EL (cell line): ENCODE results near the gene WDHD1.
"Not testable (repeated sequence)": the region's sequence is repeated elsewhere in the genome, so short reads cannot be mapped to it uniquely, and the experiment has no call there.

Source experiments
- DNase-seq: peaks from one replicate; pipeline ENCODE4 v3.0.0-alpha.2; 2016

The WDHD1 gene

GRCh38 chr14:55045087-55045486 is 18.2 kb upstream of the WDHD1 start:
- DNase-seq, result no peak

GRCh38 chr14:55043528-55043927 is 16.6 kb upstream of the WDHD1 start:
- DNase-seq, result no peak

GRCh38 chr14:55038708-55039107 is 11.8 kb upstream of the WDHD1 start:
- DNase-seq, result no peak

- not testable (repeated sequence) for DNase-seq
Observed at GRCh38 chr14:55037995-55038394, 11.1 kb upstream of the WDHD1 start.

- no peak for DNase-seq
Observed at GRCh38 chr14:55031190-55031589, 4.3 kb upstream of the WDHD1 start.

- DNase-seq, result no peak
Observed at GRCh38 chr14:55028476-55028875, 1.6 kb upstream of the WDHD1 start.

- DNase-seq, result no peak
Observed at GRCh38 chr14:55028066-55028465, 1.2 kb upstream of the WDHD1 start.

- no peak for DNase-seq
Observed at GRCh38 chr14:55026441-55026792, 482 bp downstream of the WDHD1 start.

GRCh38 chr14:55025948-55026347 is 951 bp downstream of the WDHD1 start:
- no peak for DNase-seq

GRCh38 chr14:55024365-55024764 is 2.5 kb downstream of the WDHD1 start:
- not testable (repeated sequence) for DNase-seq

GRCh38 chr14:55019968-55020554 is 6.8 kb downstream of the WDHD1 start:
- peak; percentile 23 for DNase-seq

- DNase-seq, result no peak
Observed at GRCh38 chr14:55015006-55015405, 11.9 kb downstream of the WDHD1 start.

- peak; percentile 29 for DNase-seq
Observed at GRCh38 chr14:55005071-55005470, 21.8 kb downstream of the WDHD1 start.

GRCh38 chr14:55000381-55000780 is 26.5 kb downstream of the WDHD1 start:
- no peak for DNase-seq

- no peak for DNase-seq
Observed at GRCh38 chr14:54985156-54985555, 41.7 kb downstream of the WDHD1 start.

- no peak for DNase-seq
Observed at GRCh38 chr14:54981698-54982097, 45.2 kb downstream of the WDHD1 start.

- DNase-seq, result no peak
Observed at GRCh38 chr14:54979039-54979438, 47.9 kb downstream of the WDHD1 start.

- peak; percentile 81 for DNase-seq
Observed at GRCh38 chr14:54976316-54976715, 50.6 kb downstream of the WDHD1 start.

- DNase-seq, result no peak
Observed at GRCh38 chr14:54975856-54976255, 51.0 kb downstream of the WDHD1 start.

- no peak for DNase-seq
Observed at GRCh38 chr14:54974788-54975414, 52.0 kb downstream of the WDHD1 start.

- DNase-seq, result no peak
Observed at GRCh38 chr14:54967496-54967895, 59.4 kb downstream of the WDHD1 start.

GRCh38 chr14:54955143-54955542 is 71.8 kb downstream of the WDHD1 start:
- no peak for DNase-seq

GRCh38 chr14:54953609-54954008 is 73.3 kb downstream of the WDHD1 start:
- DNase-seq, result not testable (repeated sequence)

- DNase-seq, result not testable (repeated sequence)
Observed at GRCh38 chr14:54952803-54953202, 74.1 kb downstream of the WDHD1 start.

GRCh38 chr14:54947230-54947629 is 79.7 kb downstream of the WDHD1 start:
- DNase-seq, result no peak
